D721Med (cell line): Measurements from ENCODE around the gene LRRC14B.
"Not testable (repeated sequence)": the region's sequence is repeated elsewhere in the genome, so short reads cannot be mapped to it uniquely, and the experiment has no call there.

Experiments
- DNase-seq: peaks from one replicate; pipeline ENCODE4 v3.0.0; 2011; ENCODE audit warnings: low spot score; ENCODE audit not compliant: insufficient read length
- FAIRE-seq: peaks from 2 replicates; lab custom pipeline; 2011; peaks lifted over from hg19 to GRCh38; lab: Jason Lieb, UNC
- CTCF ChIP-seq: IDR thresholded peaks from 2 replicates; pipeline ENCODE4 v1.5.1; 2012; ENCODE audit warnings: mild to moderate bottlenecking, control low read depth; ENCODE audit not compliant: insufficient read depth; ENCODE audit errors: missing control alignments

The LRRC14B gene

GRCh38 chr5:223791-224190 is 32.5 kb downstream of the LRRC14B start:
- DNase-seq: no peak
- no peak for TF ChIP-seq CTCF
- no peak for FAIRE-seq

- FAIRE-seq: no peak
- TF ChIP-seq CTCF: no peak
- DNase-seq: no peak
Measured at GRCh38 chr5:225334-225733, 34.0 kb downstream of the LRRC14B start.

DNA sequence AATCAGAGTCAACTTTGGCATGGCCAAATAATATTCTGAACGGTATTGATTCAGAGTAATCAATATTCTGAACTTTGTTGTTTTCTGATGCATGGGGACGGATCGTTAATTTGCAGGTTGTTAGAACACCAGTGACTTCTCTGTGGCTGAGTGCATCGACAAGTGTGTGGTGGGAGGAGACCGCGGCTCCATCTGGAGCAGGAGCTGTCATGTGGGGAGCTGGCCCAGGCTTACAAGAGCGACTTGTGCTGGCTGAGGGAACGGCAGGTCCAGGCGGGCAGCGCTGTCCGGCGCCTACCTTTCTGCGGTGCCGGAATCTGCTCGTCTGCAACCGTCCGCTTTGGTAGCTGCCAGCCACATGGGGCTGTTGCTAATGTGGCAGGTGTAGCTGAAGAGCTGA is 36.1 kb downstream of the LRRC14B start:
- DNase-seq, FAIRE-seq: not testable (repeated sequence)

DNA sequence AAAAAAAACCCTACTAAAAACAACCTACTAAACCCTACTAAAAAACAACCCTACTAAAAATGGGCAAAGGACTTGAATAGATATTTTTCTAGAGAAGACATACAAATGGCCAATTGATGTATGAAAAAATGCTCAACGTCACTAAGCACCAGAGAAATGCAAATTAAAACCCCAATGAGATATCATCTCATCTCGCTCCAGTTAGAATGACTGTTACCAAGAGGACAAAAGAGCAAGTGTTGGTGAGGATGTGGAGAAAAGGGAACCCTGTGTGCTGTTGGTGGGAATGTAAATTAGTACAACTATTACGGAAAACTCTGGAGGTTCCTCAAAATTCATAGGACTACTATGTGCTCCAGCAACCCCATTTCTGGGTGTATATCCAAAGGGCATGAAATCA is 37.6 kb downstream of the LRRC14B start:
- no peak for FAIRE-seq

GRCh38 chr5:230711-231110 is 39.4 kb downstream of the LRRC14B start:
- no peak for TF ChIP-seq CTCF
- no peak for DNase-seq
- no peak for FAIRE-seq

More for the DNA sequence above, 37.6 kb downstream of the LRRC14B start:
- no peak for TF ChIP-seq CTCF
- no peak for DNase-seq

DNA sequence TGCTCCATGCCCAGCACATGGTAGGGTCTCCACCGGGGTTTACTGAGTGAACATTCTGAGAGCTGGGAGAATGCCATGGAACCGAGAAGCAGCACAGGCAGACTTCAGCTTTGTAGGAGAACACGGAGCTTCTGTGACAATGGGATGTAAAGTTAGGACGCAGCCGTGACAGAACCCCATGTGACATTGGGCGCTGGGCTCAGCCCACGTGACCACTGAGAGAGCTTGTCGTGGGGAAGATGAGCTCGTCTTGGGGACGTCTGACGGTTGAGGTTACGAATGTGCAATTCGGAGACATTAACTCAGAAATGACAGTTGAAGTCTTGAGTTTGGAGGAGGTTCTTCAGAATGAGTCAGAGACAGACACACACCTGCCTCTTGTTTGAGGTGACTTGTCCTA is 40.4 kb downstream of the LRRC14B start:
- TF ChIP-seq CTCF: no peak
- DNase-seq (no peak), FAIRE-seq (no peak)

DNA sequence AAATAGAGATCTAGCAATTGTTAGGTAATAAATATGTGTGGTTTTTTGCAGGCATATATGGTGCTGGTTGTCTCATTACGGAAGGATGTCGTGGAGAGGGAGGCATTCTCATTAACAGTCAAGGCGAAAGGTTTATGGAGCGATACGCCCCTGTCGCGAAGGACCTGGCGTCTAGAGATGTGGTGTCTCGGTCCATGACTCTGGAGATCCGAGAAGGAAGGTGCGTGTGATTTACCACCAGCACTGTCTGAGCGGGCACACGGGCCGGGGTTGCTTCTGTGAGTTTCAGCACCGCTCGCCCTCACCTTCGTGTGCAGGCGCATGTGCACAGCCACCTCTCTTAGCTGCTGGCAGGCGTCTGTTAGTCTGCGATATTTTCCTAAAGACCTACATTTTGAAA is 42.1 kb downstream of the LRRC14B start:
- not testable (repeated sequence) for DNase-seq, FAIRE-seq

GRCh38 chr5:234450-234849 is 43.2 kb downstream of the LRRC14B start:
- FAIRE-seq (no peak), DNase-seq (no peak)
- no peak for TF ChIP-seq CTCF

- FAIRE-seq, DNase-seq: not testable (repeated sequence)
Measured at GRCh38 chr5:235527-235926, 44.2 kb downstream of the LRRC14B start.

GRCh38 chr5:237931-238330 is 46.6 kb downstream of the LRRC14B start:
- DNase-seq, FAIRE-seq: not testable (repeated sequence)

DNA sequence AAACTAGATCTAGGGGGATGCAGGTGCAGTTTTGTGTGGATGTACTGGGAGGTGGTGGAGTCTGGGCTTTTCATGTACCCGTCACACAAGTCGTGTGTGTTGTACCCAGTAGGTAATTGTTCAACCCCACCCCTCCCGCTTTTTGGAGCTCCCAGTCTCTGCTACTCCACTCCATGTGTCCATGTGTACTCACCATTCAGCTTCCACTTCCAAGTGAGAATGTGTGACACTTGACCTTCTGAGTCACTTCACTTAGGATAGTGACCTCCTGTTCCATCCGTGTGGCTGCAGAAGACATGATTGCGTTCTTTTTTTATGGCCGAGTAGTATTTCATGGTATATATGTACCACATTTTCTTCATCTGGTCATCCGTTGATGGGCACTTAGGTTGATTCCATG is 49.3 kb downstream of the LRRC14B start:
- not testable (repeated sequence) for DNase-seq, FAIRE-seq

- not testable (repeated sequence) for FAIRE-seq, DNase-seq
Measured at GRCh38 chr5:241045-241669, 49.9 kb downstream of the LRRC14B start.
